Measurements from ENCODE around the gene CLTA.

CLTA gene

GRCh38 chr9:36190388-36191289, at the start of gene CLTA:
TSS of gene CLTA (plus strand) at chr9:36190921. CDS start at chr9:36191057, 136 bp downstream.
- DNase-seq: peak; percentile 95

- DNase-seq: no peak
Observed at GRCh38 chr9:36141288-36141687, 49.4 kb upstream of the CLTA start.

GRCh38 chr9:36141761-36142160, 49.0 kb upstream of the CLTA start:
- no peak for DNase-seq

- DNase-seq: no peak
Observed at GRCh38 chr9:36142510-36143244, 48.0 kb upstream of the CLTA start.

GRCh38 chr9:36143245-36143641, 47.5 kb upstream of the CLTA start:
- no peak for DNase-seq

- DNase-seq: peak; percentile 50
Observed at GRCh38 chr9:36144309-36145232, 46.1 kb upstream of the CLTA start.

GRCh38 chr9:36145970-36146369, 44.8 kb upstream of the CLTA start:
- DNase-seq: no peak

GRCh38 chr9:36146651-36147050, 44.1 kb upstream of the CLTA start:
- DNase-seq: no peak

GRCh38 chr9:36147441-36148175, 43.1 kb upstream of the CLTA start:
- no peak for DNase-seq

GRCh38 chr9:36148311-36149051, 42.2 kb upstream of the CLTA start:
- peak; percentile 78 for DNase-seq

- DNase-seq: peak; percentile 21
Observed at GRCh38 chr9:36149197-36149596, 41.5 kb upstream of the CLTA start.

GRCh38 chr9:36150574-36151315, 40.0 kb upstream of the CLTA start:
- no peak for DNase-seq

GRCh38 chr9:36151316-36152210, 39.2 kb upstream of the CLTA start:
- peak; percentile 89 for DNase-seq

- no peak for DNase-seq
Observed at GRCh38 chr9:36152741-36153438, 37.8 kb upstream of the CLTA start.

GRCh38 chr9:36153746-36154145, 37.0 kb upstream of the CLTA start:
- no peak for DNase-seq

GRCh38 chr9:36154331-36154952, 36.3 kb upstream of the CLTA start:
- DNase-seq: no peak

- DNase-seq: no peak
Observed at GRCh38 chr9:36156116-36156515, 34.6 kb upstream of the CLTA start.

GRCh38 chr9:36158122-36158521, 32.6 kb upstream of the CLTA start:
- DNase-seq: no peak

GRCh38 chr9:36158917-36159316, 31.8 kb upstream of the CLTA start:
- no peak for DNase-seq

Measured in NK-92 treated with Interleukin-12 subunit alpha and Interleukin-12 subunit beta, amount 100 ng/mL, for 24 hours (cell line).